ENCODE measurements around the gene PPFIA4. TPM values are rescaled to one million over a fixed set of nuclear protein-coding genes. Genes with fewer than 3 reads are reported as not detected.

The PPFIA4 gene
- total RNA-seq, 1 experiment from 2014 or later, result 0.83 TPM

GRCh38 chr1:203040513-203041275 is 14.4 kb downstream of the PPFIA4 start:
- no peaks in the 10 kb centered on the region for H3K9me3 Mint-ChIP-seq (ENCODE audit: low read depth, unreplicated experiment)
- TF ChIP-seq CTCF (IDR thresholded peaks at IDR 0.05; ENCODE audit: unreplicated experiment), result no peak
- H3K36me3 Mint-ChIP-seq (ENCODE audit: insufficient read depth, unreplicated experiment), result no peaks in the 10 kb centered on the region
- CTCF ChIA-PET, result interaction anchor here (0.6 to 5.4 kb wide), 12 partner anchors 12 to 729 kb away, joined by 3 to 88 read pairs (median 6); partner anchors contain the start of gene PPFIA4
- intact Hi-C loops (cut with micrococcal nuclease; ENCODE audit: unreplicated experiment), result no loop called here
- no peak overlapping the region for H3K4me3 Mint-ChIP-seq (ENCODE audit: low read depth, unreplicated experiment)
- H3K27me3 Mint-ChIP-seq (ENCODE audit: unreplicated experiment), result peaks cover 100% of the 10 kb centered on the region
- BruUV-seq (replicated peaks), result no TSS peak
- no peak overlapping the region for H3K27ac Mint-ChIP-seq (ENCODE audit: unreplicated experiment)
- DNase-seq, result no peak
- H3K4me1 Mint-ChIP-seq (ENCODE audit: low read depth, unreplicated experiment), result no peaks in the 10 kb centered on the region

- no peak overlapping the region for H3K4me3 Mint-ChIP-seq (ENCODE audit: low read depth, unreplicated experiment)
- TF ChIP-seq CTCF (IDR thresholded peaks at IDR 0.05; ENCODE audit: unreplicated experiment), result no peak
- no TSS peak for BruUV-seq (replicated peaks)
- peaks cover 100% of the 10 kb centered on the region for H3K27me3 Mint-ChIP-seq (ENCODE audit: unreplicated experiment)
- no peaks in the 10 kb centered on the region for H3K4me1 Mint-ChIP-seq (ENCODE audit: low read depth, unreplicated experiment)
- no peaks in the 10 kb centered on the region for H3K36me3 Mint-ChIP-seq (ENCODE audit: insufficient read depth, unreplicated experiment)
- intact Hi-C loops (cut with micrococcal nuclease; ENCODE audit: unreplicated experiment), result no loop called here
- CTCF ChIA-PET, result interaction anchor here (0.7 to 5.4 kb wide), 4 partner anchors 15 to 228 kb away, joined by 3 to 88 read pairs (median 4); partner anchors contain the start of gene PPFIA4
- no peaks in the 10 kb centered on the region for H3K9me3 Mint-ChIP-seq (ENCODE audit: low read depth, unreplicated experiment)
- no peak overlapping the region for H3K27ac Mint-ChIP-seq (ENCODE audit: unreplicated experiment)
- DNase-seq, result no peak
Measured at GRCh38 chr1:203041351-203041932, 15.2 kb downstream of the PPFIA4 start.

GRCh38 chr1:203043830-203044545 is 17.7 kb downstream of the PPFIA4 start:
- intact Hi-C loops (cut with micrococcal nuclease; ENCODE audit: unreplicated experiment), result no loop called here
- BruUV-seq (replicated peaks), result no TSS peak
- no peak for TF ChIP-seq CTCF (IDR thresholded peaks at IDR 0.05; ENCODE audit: unreplicated experiment)
- Mint-ChIP-seq H3K9me3 (ENCODE audit: low read depth, unreplicated experiment) (no peaks in the 10 kb centered on the region), H3K4me1 (ENCODE audit: low read depth, unreplicated experiment) (peaks cover 8% of the 10 kb centered on the region), H3K27me3 (ENCODE audit: unreplicated experiment) (peaks cover 100% of the 10 kb centered on the region), H3K27ac (ENCODE audit: unreplicated experiment) (no peak overlapping the region), H3K36me3 (ENCODE audit: insufficient read depth, unreplicated experiment) (no peaks in the 10 kb centered on the region), H3K4me3 (ENCODE audit: low read depth, unreplicated experiment) (no peak overlapping the region)
- CTCF ChIA-PET, result interaction anchor here (1.5 to 5.4 kb wide), 2 partner anchors 173 to 221 kb away, joined by 3 to 88 read pairs; no protein-coding TSS in a partner anchor
- DNase-seq, result no peak

- Mint-ChIP-seq H3K4me1 (ENCODE audit: low read depth, unreplicated experiment) (peaks cover 8% of the 10 kb centered on the region), H3K4me3 (ENCODE audit: low read depth, unreplicated experiment) (no peak overlapping the region), H3K27ac (ENCODE audit: unreplicated experiment) (no peak overlapping the region), H3K27me3 (ENCODE audit: unreplicated experiment) (peaks cover 98% of the 10 kb centered on the region), H3K36me3 (ENCODE audit: insufficient read depth, unreplicated experiment) (no peaks in the 10 kb centered on the region), H3K9me3 (ENCODE audit: low read depth, unreplicated experiment) (no peaks in the 10 kb centered on the region)
- CTCF ChIA-PET, result no interaction called here
- no TSS peak for BruUV-seq (replicated peaks)
- no peak for TF ChIP-seq CTCF (IDR thresholded peaks at IDR 0.05; ENCODE audit: unreplicated experiment)
- no peak for DNase-seq
- intact Hi-C loops (cut with micrococcal nuclease; ENCODE audit: unreplicated experiment), result no loop called here
Measured at GRCh38 chr1:203044546-203045250, 18.4 kb downstream of the PPFIA4 start.
